ENCODE data around the gene FOXO4. TPM values are rescaled to one million over a fixed set of nuclear protein-coding genes. Genes with fewer than 3 reads are reported as not detected.
"Not testable (repeated sequence)": the region's sequence is repeated elsewhere in the genome, so short reads cannot be mapped to it uniquely, and the experiment has no call there.

FOXO4 gene, protein sequence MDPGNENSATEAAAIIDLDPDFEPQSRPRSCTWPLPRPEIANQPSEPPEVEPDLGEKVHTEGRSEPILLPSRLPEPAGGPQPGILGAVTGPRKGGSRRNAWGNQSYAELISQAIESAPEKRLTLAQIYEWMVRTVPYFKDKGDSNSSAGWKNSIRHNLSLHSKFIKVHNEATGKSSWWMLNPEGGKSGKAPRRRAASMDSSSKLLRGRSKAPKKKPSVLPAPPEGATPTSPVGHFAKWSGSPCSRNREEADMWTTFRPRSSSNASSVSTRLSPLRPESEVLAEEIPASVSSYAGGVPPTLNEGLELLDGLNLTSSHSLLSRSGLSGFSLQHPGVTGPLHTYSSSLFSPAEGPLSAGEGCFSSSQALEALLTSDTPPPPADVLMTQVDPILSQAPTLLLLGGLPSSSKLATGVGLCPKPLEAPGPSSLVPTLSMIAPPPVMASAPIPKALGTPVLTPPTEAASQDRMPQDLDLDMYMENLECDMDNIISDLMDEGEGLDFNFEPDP
- total RNA-seq (2014; rRNA removed; shearing (Covaris generic)) (3.8 and 6.7 TPM in 2 replicates), total RNA-seq (2022) (12.1 and 12.8 TPM in 2 replicates), Bru-seq, nascent RNA (percentile 37 among the genes with signal in this experiment), BruChase-seq, experiment 1, labeled RNA remaining after a 6-hour chase (percentile 50 among the genes with signal in this experiment), BruChase-seq, experiment 2, labeled RNA remaining after a 2-hour chase (percentile 48 among the genes with signal in this experiment)
- long read RNA-seq = 0 reads

DNA sequence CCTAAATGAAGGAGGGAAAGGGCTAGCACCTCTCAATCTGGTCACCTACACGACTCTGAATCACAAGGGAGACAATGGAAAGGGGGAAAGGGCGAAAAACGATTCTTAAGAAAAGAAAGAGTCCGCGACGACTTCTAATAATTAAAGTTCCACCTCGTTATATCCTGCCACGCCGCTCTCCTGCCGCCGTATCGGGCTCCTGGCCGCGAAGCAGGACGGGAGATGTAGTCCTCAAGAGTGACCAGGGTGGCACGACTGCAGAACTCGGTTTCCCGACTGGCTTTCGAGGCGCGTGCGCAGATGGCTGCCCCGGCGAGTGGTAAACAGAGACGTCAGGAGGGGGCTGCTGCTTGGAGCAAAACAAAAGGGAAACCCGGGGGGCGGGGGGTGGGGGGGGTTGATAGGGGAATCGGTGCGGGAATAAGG, at the start of gene FOXO4:
Gene FOXO4, plus strand, starts transcription at position 297 of the 426 bp plus-strand sequence. CDS start 678 bp downstream, outside the sequence.
- H4K20me1 ChIP-seq (ENCODE audit: insufficient read depth, low read length) = no peaks in the 10 kb centered on the region
- intact Hi-C loops (cut with micrococcal nuclease; ENCODE audit: unreplicated experiment) = no loop called here
- no TSS peak for BruUV-seq (replicated peaks)
- peak within 1 kb of the TSS; percentile 73 for H3K4me3 ChIP-seq (ENCODE audit: low read depth, low read length, poor library complexity, severe bottlenecking)
- ChIA-PET CTCF (ENCODE audit: unreplicated experiment) (interaction anchor here (0.6 kb wide), 1 partner anchor 84 kb away, joined by 5 read pairs; no protein-coding TSS in a partner anchor), POLR2A (interaction anchor here (0.5 to 1.0 kb wide), 2 partner anchors 11 to 23 kb away, joined by 3 read pairs; partner anchors contain the start of gene MED12)
- H3K9me2 ChIP-seq (ENCODE audit: insufficient read depth, low read length) = no peaks in the 10 kb centered on the region
- H3K36me3 ChIP-seq (ENCODE audit: insufficient read depth, low read length) = no peaks in the 10 kb centered on the region
- H3K79me2 ChIP-seq (ENCODE audit: insufficient read depth, low read depth, low read length) = no peaks in the 10 kb centered on the region
- H3K4me2 ChIP-seq (ENCODE audit: low read length) = peak within 1 kb of the TSS; percentile 93
- peaks cover 18% of the 10 kb centered on the region for H3K4me1 ChIP-seq (ENCODE audit: insufficient read depth, low read length, poor library complexity, severe bottlenecking)
- no peaks in the 10 kb centered on the region for H3K9me3 ChIP-seq (ENCODE audit: low read length)
- peak; percentile 88 for DNase-seq (ENCODE audit: low spot score)
- peak within 1 kb of the TSS; percentile 98 for H2AFZ ChIP-seq (ENCODE audit: low read length)
- no peak within 1 kb of the TSS for H3K27ac ChIP-seq (ENCODE audit: low read depth, low read length, poor library complexity, severe bottlenecking)
- TF ChIP-seq, protein P1, sequence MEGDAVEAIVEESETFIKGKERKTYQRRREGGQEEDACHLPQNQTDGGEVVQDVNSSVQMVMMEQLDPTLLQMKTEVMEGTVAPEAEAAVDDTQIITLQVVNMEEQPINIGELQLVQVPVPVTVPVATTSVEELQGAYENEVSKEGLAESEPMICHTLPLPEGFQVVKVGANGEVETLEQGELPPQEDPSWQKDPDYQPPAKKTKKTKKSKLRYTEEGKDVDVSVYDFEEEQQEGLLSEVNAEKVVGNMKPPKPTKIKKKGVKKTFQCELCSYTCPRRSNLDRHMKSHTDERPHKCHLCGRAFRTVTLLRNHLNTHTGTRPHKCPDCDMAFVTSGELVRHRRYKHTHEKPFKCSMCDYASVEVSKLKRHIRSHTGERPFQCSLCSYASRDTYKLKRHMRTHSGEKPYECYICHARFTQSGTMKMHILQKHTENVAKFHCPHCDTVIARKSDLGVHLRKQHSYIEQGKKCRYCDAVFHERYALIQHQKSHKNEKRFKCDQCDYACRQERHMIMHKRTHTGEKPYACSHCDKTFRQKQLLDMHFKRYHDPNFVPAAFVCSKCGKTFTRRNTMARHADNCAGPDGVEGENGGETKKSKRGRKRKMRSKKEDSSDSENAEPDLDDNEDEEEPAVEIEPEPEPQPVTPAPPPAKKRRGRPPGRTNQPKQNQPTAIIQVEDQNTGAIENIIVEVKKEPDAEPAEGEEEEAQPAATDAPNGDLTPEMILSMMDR (conservative IDR thresholded peaks at IDR 0.05; ENCODE audit: low read length) = no peak
- no peak for TF ChIP-seq EZH2phosphoT487 (IDR thresholded peaks at IDR 0.05; ENCODE audit: borderline replicate concordance, low read depth, low read length)

DNA sequence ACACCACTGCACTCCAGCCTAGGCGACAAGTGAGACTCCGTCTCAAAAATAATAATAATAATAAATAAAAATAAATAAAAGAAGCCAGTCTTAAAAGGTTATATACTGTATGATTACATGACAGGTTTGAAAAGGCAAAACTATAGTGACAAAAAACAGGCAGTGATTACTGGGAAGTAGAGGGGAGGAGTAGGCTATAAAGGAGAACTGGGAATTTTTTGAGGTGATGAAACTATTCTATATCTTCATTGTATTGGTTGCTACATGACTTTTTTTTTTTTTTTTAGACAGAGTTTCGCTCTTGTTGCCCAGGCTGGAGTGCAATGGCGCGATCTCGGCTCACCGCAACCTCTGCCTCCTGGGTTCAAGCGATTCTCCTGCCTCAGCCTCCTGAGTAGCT, 47.8 kb upstream of the FOXO4 start:
- H3K4me2 ChIP-seq (ENCODE audit: low read length); POLR2A ChIA-PET; H3K36me3 ChIP-seq (ENCODE audit: insufficient read depth, low read length); BruUV-seq (replicated peaks); DNase-seq (ENCODE audit: low spot score); CTCF ChIA-PET (ENCODE audit: unreplicated experiment); H3K4me1 ChIP-seq (ENCODE audit: insufficient read depth, low read length, poor library complexity, severe bottlenecking); H3K4me3 ChIP-seq (ENCODE audit: low read depth, low read length, poor library complexity, severe bottlenecking); H2AFZ ChIP-seq (ENCODE audit: low read length); H3K9me2 ChIP-seq (ENCODE audit: insufficient read depth, low read length); intact Hi-C loops (cut with micrococcal nuclease; ENCODE audit: unreplicated experiment); H3K27ac ChIP-seq (ENCODE audit: low read depth, low read length, poor library complexity, severe bottlenecking); H3K9me3 ChIP-seq (ENCODE audit: low read length); H3K79me2 ChIP-seq (ENCODE audit: insufficient read depth, low read depth, low read length); H4K20me1 ChIP-seq (ENCODE audit: insufficient read depth, low read length): not testable (repeated sequence)

DNA sequence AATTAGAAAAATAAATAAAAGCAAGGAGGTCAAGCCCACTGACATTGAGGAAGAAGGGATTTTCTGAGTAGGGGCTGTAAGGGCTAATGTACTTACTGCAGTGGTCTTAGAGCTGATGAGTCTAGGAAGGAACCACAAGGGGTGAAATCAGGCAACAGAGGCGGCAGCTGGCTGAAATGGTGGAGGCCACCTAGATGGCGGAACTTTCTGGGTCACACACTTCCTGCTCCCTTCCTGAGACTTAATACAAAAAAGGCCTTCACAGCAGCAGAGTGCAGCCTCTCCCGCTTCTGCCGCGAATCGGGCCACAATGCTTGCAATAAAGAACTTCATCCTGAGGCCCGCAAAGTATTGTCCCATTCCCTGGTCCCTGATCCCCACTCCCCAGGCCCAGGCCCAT, 42.9 kb upstream of the FOXO4 start:
- H2AFZ ChIP-seq (ENCODE audit: low read length) = no peak overlapping the region
- intact Hi-C loops (cut with micrococcal nuclease; ENCODE audit: unreplicated experiment) = no loop called here
- no peak for DNase-seq (ENCODE audit: low spot score)
- H3K4me3 ChIP-seq (ENCODE audit: low read depth, low read length, poor library complexity, severe bottlenecking) = no peak overlapping the region
- no peaks in the 10 kb centered on the region for H3K9me3 ChIP-seq (ENCODE audit: low read length)
- H3K79me2 ChIP-seq (ENCODE audit: insufficient read depth, low read depth, low read length) = no peaks in the 10 kb centered on the region
- no TSS peak for BruUV-seq (replicated peaks)
- peaks cover 6% of the 10 kb centered on the region; the same call in 1 of the 2 replicates for H3K36me3 ChIP-seq (ENCODE audit: insufficient read depth, low read length)
- no peak overlapping the region for H3K27ac ChIP-seq (ENCODE audit: low read depth, low read length, poor library complexity, severe bottlenecking)
- POLR2A ChIA-PET = no interaction called here
- TF ChIP-seq EZH2phosphoT487 (IDR thresholded peaks at IDR 0.05; ENCODE audit: borderline replicate concordance, low read depth, low read length) = no peak
- TF ChIP-seq, protein P1 (conservative IDR thresholded peaks at IDR 0.05; ENCODE audit: low read length) = no peak
- CTCF ChIA-PET (ENCODE audit: unreplicated experiment) = no interaction called here
- H3K4me1 ChIP-seq (ENCODE audit: insufficient read depth, low read length, poor library complexity, severe bottlenecking) = no peaks in the 10 kb centered on the region
- H3K9me2 ChIP-seq (ENCODE audit: insufficient read depth, low read length) = no peaks in the 10 kb centered on the region
- no peak overlapping the region for H3K4me2 ChIP-seq (ENCODE audit: low read length)
- H4K20me1 ChIP-seq (ENCODE audit: insufficient read depth, low read length) = no peaks in the 10 kb centered on the region
